Activated CD4-positive, alpha-beta T cell treated with anti-CD3 and anti-CD28 coated beads, Interleukin-2, amount 50 U/mL, for 16 hours (primary cell): Measurements from ENCODE around the gene CC2D2A.

ENCODE experiments used
- DNase-seq: peaks from one replicate; pipeline ENCODE4 v3.0.0-alpha.2; 2020

CC2D2A gene

DNA sequence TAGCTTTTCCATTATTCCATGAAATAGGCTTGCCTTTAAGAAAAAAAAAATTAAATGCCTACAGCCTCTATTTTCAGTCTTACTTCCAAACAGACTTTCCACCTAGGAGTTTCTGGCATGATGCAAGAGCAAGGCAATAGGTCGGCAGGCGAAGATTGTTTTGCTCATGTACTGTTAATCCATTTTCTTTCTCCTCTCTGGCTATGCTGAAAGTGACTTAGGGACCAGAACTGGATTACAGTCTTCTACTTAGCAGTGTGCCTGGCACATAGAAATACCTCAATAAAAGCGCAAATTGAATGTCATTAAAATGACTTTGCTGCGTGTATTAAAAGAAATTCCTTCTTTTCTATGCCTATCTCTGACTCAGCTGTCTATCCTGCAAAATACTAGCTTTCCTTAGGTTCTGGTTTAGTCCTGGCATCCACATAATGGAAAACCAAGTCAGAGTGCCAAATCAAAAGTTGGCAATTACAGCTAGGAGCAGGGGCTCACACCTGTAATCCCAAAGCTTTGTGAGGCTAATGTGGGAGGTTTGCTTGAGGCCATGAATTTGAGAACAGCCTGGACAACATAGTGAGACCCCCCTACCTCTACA is 51.9 kb downstream of the CC2D2A start:
- DNase-seq = no peak

DNA sequence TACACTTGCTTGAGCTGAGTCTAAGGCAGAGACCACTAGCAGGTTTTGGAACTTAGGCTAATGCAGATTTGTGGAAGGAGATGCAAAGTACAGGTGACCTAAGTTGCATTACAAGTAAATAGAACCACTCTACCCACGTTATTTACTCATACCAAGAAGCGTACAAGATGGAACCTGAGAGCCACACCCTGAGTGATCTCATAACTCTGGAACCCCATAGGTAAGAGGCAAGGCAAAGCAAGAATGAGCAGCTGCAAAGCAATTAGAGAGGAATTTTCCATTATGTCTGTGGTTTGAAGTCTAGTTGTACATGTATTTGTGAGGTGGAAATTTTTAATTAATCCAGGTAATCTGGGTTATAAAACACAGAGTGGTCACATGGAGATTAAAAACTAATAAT is 55.4 kb downstream of the CC2D2A start:
- no peak for DNase-seq

DNA sequence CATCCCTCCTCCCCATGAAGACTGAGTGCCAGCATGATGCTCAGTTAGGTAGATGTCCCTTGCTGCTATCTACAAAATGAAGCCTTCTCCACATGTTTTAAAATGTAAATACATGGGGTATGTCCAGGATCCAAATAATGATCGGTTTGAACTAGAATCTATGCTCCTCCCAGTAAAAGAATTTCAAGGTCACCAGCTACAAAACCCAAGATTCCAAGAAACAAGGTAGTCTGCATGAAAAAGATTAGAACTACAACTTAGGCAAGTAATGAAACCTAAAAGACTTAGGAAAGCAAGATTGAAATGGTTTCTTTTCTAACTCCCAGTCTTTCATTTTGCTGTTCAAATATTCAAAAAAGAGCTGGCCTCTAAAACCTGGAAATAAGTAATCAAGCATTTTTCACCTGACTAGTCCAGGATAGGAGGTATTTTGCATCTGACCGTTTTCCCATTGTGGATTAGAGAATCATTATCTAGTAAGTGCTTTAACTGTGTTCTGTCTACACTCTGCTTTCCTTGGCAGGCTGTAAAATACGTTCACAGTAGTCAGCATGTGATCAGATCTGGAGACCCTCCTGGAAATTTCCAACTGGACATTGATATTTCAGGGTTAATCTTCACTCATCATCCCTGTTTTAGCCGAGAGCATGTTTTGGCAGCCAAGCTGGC is 57.4 kb downstream of the CC2D2A start:
- DNase-seq = no peak

DNA sequence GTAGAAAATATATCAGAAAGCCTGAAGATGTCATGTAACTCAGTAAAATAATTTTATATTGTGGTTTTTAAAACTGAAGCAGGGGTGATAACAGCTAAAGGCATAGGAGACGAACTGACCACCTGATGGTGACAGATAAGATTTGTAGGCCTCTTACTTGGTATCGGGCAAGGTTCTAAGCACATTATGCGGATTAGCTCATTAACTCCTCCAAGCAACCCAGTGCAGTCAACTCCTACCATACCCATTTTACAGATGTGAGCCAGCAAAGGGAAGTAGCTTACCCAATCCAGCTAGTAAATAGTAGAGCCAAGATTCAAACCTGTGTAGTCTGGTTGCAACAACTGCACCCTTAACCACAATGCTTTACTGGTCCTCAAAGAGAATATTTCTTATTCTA is 62.1 kb downstream of the CC2D2A start:
- no peak for DNase-seq

DNA sequence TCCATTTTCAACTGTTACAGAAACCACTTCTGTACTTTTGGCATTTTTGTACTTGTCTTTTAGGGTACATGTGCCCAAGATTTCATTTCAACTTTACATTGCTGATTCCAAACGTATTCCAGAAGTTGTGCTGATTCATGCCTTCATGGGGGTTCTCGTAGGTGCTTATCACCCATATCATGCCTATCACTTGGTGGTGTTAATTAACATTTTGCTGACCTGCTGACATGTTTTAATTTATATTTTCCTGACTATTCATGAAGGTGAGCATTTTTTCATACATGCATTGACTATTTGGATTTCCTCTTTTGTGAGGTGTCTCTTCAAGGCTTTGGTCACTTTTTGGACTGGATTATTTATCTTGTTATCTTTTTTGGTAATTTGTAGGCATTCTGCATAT is 64.1 kb downstream of the CC2D2A start:
- no peak for DNase-seq

DNA sequence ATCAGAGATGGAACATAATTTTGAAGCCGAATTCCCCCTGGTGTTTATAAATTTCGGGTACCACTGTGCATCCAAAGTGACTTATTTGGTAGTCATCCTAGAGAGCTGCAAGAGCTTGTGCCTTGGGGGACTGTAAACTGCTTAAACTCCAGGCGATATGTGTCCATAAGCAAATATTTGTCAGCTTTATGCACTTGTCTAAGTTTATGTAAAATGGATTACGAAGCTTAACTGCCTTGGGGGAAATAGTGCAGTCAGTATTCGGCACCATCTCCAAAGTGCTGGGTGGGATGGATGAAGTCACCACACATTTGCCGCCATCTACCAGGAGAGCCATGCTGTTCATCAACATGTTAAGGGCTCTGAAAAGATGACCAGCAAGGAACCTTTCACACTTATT is 65.9 kb downstream of the CC2D2A start:
- DNase-seq = no peak

DNA sequence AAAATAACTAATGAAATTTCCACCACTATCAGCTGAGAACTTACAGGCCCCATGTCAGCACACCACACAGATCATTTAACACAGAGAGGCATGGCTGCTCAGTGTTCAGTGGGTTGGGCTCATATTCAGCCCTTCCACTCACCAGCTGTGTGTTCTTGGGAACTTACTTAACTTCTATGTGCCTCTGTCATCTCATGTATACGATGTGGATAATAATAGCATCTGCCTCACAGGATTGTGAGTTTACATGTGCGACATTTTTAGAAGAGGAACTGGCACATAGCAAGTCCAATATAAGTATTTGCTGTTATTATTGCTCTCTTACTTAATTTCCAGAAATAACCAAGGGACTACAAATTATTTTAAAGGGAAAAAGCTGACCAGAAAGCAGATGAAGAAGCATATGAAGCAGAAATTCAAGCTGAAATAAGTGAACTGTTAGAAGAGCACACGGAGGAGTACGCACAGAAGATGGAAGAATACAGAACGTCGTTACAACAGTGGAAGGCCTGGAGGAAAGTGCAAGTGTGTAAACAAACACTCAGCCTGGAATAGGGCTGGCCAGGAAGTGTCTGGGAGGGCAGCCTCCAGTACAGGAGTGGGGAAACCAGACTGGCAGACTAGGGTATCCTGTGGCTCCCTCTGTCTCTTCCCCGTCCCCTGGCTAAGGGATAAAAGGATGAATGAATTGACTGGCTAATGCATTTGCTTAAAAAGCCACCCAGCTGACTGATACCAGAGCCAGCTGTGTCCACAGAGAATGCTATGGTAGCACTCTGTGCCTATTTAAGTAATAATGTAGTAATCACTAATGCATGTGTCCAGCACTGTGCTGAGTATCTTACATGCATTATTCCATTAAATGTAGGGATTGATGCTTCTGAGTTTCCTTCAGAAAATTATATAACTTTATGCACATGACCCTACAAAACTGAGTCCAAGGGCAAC is 67.1 kb downstream of the CC2D2A start:
- DNase-seq = no peak

DNA sequence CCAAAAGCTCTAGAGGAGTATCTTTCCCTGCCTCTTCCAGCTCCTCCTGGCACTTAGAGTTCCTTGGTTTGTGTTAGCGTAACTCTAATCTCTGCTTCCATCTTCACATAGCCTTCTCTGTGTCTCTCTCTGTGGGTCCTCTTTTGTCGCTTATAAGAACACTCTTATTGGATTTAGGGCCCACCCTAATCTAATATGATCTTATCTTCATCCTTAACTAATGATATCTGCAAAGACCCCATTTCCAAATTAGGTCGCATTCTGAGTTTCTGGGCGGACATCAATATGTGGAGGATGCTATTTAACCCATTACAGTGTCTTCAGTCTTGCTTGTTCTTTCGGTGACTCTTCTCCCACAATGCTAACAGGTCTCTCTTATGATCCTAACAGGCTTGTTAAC is 72.3 kb downstream of the CC2D2A start:
- DNase-seq = no peak

DNA sequence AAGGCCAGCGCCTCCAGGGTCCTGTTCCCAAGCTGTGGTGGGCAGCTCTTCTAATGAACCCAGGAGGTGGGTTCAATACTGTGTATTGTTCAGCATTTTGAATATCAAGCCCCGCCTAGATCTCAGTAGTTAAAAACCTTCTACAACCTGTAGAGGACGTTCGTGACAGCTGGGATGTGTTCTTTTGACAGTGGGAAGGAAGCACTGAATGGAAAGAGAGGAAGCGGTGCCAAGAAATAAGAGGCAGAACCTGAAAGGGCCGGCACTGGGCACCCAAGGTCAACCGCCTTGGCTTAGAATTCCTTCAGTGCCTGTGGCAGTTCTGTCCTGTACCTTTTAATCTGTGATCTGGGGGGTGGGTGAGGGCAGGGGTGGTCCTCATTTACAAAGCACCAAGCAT is 73.1 kb downstream of the CC2D2A start:
- DNase-seq = no peak

DNA sequence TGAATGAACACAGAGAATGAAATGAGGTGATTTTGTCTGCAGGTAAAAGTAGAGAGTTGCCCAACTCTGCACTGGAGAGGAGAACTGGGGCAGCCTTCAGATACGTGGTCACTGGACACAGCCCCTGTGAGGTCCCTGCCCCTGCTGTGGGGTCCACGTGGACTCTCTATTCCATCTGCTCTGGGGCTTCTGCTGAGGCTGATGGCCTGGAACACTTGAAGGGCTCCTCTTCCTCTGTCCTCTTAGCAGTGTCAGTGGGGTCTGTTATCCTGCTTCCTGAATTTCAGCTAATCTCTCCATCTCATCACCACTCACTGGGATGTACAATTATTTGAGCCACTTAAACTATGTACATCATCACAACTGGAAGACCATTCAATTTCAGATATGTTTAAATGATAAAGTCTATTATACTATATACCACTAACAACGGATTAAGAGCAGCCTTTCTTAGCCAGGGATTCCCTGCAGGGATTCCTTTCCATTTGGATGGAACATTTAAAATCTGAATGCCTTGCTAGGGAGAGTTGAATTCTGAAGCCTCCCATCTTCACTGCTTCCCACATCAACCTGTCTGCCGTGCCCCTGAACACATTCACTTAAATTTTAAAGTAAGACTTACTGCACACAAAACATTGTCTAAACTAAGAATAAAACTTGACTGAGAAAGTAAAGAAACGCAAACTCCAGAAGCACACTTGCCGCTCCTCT is 74.0 kb downstream of the CC2D2A start:
- no peak for DNase-seq

DNA sequence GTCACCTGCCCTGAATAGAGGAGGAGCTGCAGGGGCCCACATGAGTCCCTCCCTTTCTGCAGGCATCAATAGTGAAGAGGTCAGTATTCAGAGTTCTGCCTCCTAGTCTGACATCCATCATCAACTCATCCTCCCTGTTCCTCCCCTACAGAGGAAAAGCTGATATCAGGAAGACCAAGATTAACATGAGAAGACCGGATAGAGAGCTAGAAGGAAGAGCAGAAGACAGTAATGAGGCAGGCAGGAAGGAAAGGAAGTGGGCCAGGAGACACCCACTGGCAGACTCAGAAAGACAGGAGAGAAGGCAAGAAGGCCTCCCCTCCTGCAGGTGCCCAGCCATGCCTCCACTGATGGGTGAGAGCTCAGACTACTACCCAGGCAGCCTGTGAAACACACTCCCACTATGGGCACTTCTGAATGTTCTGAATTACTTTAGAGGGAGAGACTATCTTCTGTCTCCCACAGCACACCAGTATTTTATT is 74.6 kb downstream of the CC2D2A start:
- no peak for DNase-seq

DNA sequence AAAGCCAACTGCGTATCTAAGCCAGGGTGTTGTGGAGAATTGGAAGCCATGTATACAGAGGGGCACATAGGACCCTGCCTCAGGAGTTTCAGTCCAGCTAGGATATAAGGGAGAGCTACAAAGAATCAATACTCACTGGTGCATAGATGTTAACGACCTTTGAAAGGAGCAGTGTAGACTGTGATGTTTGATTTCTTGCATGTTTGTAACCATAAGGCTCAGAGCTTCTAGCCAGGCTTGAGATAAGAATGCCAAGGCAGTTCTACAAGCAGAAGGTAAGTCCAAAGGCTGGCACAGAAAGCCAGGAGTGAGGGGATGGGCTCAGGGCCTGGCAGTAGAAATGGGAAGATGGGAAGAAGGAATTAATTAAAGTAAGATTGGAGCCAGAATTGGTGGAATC is 75.7 kb downstream of the CC2D2A start:
- DNase-seq = no peak

DNA sequence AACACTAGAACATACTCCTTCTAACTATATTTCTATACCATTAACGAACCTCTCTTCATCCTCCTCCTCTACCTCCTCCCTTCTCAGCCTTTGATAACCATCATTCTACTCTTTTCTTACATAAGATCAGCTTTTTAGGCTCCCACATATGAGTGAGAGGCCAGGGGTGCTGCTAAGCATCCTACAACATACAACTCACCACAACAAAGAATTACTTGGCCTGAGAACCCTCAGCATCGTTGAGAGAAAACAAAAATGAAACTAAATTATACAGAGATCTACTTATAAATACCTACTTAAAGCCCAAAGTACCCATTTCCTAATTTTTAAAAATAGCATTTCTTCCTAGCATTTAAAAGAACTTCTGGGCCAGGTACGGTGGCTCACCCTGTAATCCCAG is 77.7 kb downstream of the CC2D2A start:
- peak; percentile 1 for DNase-seq

DNA sequence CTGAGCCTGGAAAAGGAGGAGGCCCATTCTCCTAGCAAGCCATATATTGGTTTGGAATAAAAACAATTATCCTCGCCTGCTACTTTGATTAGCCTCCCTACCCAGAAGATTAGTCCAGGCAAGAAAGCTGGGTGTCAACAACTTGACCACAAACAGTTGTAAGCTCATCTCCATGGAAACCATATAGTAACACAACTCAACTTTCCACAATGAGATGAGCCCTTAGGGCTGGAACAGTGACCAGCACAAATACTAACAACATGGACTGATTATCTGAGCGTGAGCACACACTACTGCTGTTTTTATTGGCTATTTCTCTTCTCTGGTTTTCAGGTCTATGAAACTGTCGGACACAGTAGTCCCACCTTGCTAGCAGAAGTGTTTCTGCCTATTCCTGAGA is 80.8 kb downstream of the CC2D2A start:
- DNase-seq = no peak

DNA sequence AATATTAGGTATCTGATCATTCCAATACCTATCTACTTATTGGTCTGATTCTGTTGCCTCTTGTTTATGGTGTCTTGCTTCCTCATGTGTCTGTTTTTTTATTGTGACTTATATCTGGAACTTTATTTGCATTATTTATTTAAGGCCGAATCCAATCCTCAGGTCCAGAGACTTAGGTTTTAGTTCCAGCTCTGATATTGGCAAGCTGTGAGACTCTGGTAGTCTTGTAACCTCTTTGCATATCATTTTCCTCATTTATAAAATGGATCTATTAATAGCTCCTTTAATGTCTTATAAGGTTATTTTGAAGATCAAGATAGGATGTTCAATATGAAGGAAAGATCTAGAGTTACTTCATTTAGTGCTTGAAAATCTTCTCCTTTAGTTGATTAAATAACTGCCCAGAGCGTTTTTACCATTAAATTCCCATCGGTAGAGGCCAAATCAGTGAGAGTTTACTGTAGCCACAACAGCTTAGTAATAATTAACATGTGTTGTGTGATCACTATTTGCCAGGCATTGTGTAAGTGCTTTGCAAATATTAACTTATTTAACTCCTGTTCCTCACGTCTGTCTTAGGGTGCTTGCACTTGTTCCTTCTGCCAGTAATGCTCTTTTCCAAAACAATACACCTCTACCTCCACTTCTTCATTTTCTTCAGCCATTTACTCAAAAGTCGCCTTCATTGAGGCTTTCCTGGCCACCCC is 82.2 kb downstream of the CC2D2A start:
- no peak for DNase-seq

DNA sequence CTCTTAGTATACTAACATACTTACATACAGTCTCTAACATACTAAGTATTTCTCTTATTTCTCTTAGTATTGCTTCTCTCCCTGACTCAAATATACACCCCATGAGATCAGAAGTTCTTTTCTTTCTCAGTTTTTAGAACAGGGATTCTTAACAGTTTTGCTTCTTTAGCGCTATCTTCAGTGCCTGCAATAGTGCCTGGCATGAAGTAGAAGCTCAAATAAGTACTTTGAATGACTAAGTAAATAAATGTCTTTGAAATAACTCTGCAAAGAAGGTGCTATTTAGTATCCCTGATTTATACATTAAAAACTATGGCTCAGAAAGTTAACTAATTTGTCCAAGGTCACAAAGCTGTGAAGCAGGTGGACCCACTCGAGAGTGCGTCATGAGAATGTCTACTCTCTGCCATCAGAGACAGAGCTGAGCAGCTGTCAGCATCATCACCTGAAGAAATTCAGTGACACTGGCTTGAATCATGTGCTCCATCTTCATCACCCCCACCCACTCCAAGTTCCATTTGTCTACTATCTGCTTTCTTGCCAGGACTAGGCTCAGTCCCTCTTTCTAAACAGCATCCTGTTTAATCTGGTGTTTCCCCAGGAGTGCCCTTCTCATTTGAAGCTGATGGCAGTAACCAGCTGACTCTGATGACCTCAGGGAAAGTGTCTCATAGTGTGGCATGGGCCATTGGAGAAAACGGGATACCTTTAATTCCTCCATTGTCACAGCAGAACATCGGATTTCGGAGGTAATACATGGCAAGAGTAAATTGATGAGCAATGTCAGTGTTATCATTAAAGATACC is 83.1 kb downstream of the CC2D2A start:
- no peak for DNase-seq

DNA sequence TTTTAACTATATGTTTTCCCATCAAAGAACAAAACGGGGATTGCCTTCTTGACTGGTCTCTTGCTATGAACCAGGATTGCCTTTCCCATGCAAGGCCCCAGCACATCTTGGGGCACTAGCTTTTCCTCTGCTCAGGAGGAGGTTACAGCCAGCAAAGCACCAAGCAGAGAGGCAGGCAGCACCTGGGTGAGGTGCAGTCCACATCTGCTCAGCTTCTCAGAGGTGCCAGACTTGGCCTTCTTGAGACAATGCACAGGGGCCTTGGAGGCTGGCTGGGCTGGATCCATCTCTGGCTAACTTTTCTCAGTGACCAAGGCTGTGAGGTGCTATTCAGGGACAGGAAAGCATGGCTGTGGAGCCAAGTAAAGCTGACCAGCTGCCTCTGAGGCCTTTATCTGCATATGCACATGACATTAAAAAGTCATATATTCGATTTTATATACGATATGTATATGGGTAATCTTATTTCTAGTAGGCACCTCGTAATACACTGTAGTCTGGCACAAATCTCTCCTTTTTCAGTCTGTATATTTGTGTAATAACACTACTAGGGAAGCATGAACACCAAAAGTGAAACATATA is 86.9 kb downstream of the CC2D2A start:
- DNase-seq = no peak

DNA sequence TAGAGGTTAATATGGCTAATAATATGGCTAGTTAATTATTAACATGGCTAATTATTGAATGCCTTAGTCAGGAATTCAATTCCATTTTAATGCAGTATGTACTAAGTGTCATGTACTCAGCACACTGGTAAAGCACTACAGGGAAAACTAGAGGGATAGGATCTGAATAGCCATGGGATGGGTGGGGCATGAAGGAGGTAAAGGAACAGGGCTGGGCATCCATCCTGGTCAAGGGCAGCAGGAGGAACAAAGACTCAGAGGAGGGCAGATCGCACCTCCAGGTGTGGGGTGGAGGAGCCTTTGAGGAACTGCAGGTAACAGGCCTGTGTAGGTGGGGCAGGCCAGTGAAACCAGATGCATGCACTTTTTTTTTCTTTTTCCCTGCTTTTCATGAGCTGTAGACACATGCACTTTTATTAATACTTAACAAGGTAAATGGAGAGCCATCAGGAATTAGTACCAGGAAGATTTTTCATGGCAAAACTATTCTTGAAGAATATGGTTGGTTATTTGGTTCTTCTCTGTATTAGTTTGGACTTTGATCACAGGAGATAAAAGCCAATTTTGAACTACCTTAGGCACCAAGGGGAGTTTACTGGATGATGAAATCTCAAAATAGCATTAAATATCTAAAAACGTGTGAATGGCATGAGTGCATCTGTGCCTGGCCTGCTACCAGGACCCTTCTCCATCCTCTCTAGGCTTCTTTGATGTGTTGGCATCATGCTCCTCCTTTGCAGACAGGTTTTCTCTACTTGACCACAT is 88.3 kb downstream of the CC2D2A start:
- DNase-seq = no peak

DNA sequence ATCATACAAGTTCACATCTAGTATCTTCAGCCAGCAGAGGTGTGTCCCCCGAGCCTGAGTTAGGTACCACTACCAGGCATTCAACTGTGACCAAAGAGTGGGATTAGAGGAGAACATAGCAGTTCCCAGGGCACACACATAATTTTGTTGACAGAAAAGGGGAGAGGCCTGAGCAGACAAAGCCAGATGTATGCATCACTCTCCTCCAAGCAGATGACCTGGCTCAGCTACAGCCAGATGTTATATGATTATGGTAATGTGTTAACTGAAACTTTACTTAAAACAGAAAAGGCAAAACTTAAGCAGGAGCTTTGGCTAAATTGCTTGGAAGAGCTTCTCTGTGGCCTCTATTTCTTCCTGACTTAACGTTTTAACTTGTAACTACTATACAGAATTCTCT is 88.9 kb downstream of the CC2D2A start:
- no peak for DNase-seq

DNA sequence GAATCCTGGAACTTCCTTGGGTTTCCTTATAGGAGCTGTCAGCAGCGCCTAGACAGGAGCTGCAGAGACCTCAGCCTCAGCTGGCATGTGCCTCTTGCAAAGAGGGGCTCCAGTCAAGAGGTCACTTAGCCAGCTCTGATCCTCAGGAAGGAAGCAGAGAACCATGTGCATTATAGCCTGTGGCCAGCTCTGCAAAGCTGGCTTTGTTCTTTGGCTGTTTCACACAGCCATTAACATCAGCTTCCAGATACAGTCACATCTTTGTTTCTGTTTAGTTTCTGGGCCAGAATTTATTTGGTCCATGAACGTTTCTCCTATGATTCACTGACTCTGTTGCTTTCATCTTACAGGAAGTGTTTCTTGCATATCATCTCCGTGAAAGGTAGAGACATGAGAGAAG is 92.4 kb downstream of the CC2D2A start:
- no peak for DNase-seq

DNA sequence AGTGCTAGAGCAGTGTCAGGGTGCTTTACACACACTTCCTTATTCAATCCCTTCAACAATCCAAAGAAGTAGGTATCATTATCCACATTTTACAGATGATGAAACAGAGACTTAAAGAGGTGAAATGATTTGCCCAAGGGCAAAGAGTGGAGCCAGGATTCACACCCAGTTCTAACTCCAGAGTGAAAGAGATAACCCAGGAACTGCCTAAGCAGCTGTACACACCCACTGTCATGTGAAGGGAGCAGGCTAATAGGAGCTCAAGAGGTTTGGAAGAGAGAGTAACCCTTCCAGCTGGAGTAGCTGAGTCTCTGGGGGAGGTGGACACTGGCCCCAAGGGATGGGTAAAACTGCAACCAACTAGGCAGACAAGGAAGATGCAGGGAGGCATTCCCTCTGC is 92.9 kb downstream of the CC2D2A start:
- DNase-seq = no peak
